OCI-LY3 (cell line): ENCODE data around the gene ZNF672.

Experiments
- EZH2phosphoT487 ChIP-seq: fragments of 200-600 bp; shearing (Covaris generic); IDR thresholded peaks from 2 replicates; pipeline ENCODE4 v1.6.1; 2018; ENCODE audit warnings: antibody characterized with exemption, mixed run types, low read depth
- TF ChIP-seq, protein P1 (sequence below): fragments of 200-600, 300-600 bp; sonication (generic); IDR thresholded peaks from 2 replicates; pipeline ENCODE4 v1.5.1; 2014; ENCODE audit warnings: antibody characterized with exemption, low read length, low read depth

- TF ChIP-seq, protein P1, sequence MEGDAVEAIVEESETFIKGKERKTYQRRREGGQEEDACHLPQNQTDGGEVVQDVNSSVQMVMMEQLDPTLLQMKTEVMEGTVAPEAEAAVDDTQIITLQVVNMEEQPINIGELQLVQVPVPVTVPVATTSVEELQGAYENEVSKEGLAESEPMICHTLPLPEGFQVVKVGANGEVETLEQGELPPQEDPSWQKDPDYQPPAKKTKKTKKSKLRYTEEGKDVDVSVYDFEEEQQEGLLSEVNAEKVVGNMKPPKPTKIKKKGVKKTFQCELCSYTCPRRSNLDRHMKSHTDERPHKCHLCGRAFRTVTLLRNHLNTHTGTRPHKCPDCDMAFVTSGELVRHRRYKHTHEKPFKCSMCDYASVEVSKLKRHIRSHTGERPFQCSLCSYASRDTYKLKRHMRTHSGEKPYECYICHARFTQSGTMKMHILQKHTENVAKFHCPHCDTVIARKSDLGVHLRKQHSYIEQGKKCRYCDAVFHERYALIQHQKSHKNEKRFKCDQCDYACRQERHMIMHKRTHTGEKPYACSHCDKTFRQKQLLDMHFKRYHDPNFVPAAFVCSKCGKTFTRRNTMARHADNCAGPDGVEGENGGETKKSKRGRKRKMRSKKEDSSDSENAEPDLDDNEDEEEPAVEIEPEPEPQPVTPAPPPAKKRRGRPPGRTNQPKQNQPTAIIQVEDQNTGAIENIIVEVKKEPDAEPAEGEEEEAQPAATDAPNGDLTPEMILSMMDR: no peak
- TF ChIP-seq EZH2phosphoT487: no peak
Observed at GRCh38 chr1:248857201-248857600, 19.2 kb downstream of the ZNF672 start.
